GM19025 (cell line): ENCODE results near the gene PNPO.

ENCODE experiments used
- ATAC-seq: cut with Tn5 transposase; IDR thresholded peaks from one replicate; pipeline ENCODE4 v1.9.1; 2021; ENCODE audit warnings: mild to moderate bottlenecking, low read depth, moderate library complexity; ENCODE audit not compliant: unreplicated experiment

Gene PNPO

GRCh38 chr17:47948706-47949196 is 7.4 kb downstream of the PNPO start:
- ATAC-seq = no peak

- ATAC-seq = no peak
Observed at GRCh38 chr17:47949197-47949759, 7.9 kb downstream of the PNPO start.

GRCh38 chr17:47949946-47950345 is 8.6 kb downstream of the PNPO start:
- ATAC-seq = no peak

GRCh38 chr17:47950448-47950847 is 9.1 kb downstream of the PNPO start:
- ATAC-seq = no peak

GRCh38 chr17:47952171-47953021 is 11.0 kb downstream of the PNPO start:
- ATAC-seq = no peak

- ATAC-seq = no peak
Observed at GRCh38 chr17:47953909-47954308, 12.5 kb downstream of the PNPO start.

- ATAC-seq = no peak
Observed at GRCh38 chr17:47955497-47956461, 14.4 kb downstream of the PNPO start.

- no peak for ATAC-seq
Observed at GRCh38 chr17:47956791-47957590, 15.6 kb downstream of the PNPO start.

- no peak for ATAC-seq
Observed at GRCh38 chr17:47957591-47958490, 16.5 kb downstream of the PNPO start, which contains the start of gene PRR15L. PRR15L (minus strand) TSS chr17:47957883; CDS start chr17:47953234, 4,649 bp downstream.

GRCh38 chr17:47959825-47960655 is 18.7 kb downstream of the PNPO start:
- ATAC-seq = no peak

- no peak for ATAC-seq
Observed at GRCh38 chr17:47961406-47961805, 20.0 kb downstream of the PNPO start.

- ATAC-seq = no peak
Observed at GRCh38 chr17:47962901-47963300, 21.5 kb downstream of the PNPO start.

GRCh38 chr17:47964856-47965255 is 23.5 kb downstream of the PNPO start:
- no peak for ATAC-seq

- ATAC-seq = no peak
Observed at GRCh38 chr17:47966079-47966519, 24.7 kb downstream of the PNPO start.

- no peak for ATAC-seq
Observed at GRCh38 chr17:47967607-47968252, 26.4 kb downstream of the PNPO start.

GRCh38 chr17:47968836-47969235 is 27.5 kb downstream of the PNPO start:
- no peak for ATAC-seq

GRCh38 chr17:47969930-47970724 is 28.8 kb downstream of the PNPO start:
- ATAC-seq = no peak
